SJSA1 (cell line): ENCODE measurements around the gene PEAK1. TPM values are rescaled to one million over a fixed set of nuclear protein-coding genes. Genes with fewer than 3 reads are reported as not detected.

Source experiments
- DNase-seq, 2 experiments: peaks; one replicate each; pipeline ENCODE4 v3.0.0-alpha.2; 2015 to 2020; ENCODE audit warnings: low spot score in 2 of 2, low read depth in 1 of 2
- H3K27ac ChIP-seq: fragments of 250-450 bp; sonication (Bioruptor Pico); 2 replicates; pipeline ENCODE4 v1.5.1; 2020; ENCODE audit warnings: mild to moderate bottlenecking, moderate library complexity
- H3K27me3 ChIP-seq: fragments of 250-450 bp; sonication (Bioruptor Pico); replicated peaks from 2 replicates; pipeline ENCODE4 v1.5.1; 2020; ENCODE audit warnings: mild to moderate bottlenecking, moderate library complexity
- H3K36me3 ChIP-seq: fragments of 250-450 bp; sonication (Bioruptor Pico); 2 replicates; pipeline ENCODE4 v1.5.1; 2020; ENCODE audit warnings: mild to moderate bottlenecking
- H3K4me1 ChIP-seq: fragments of 250-450 bp; sonication (Bioruptor Pico); replicated peaks from 2 replicates; pipeline ENCODE4 v1.6.1; 2021; ENCODE audit warnings: mild to moderate bottlenecking
- H3K4me3 ChIP-seq: fragments of 250-450 bp; sonication (Bioruptor Pico); 2 replicates; pipeline ENCODE4 v1.5.1; 2020; ENCODE audit warnings: mild to moderate bottlenecking
- H3K9me3 ChIP-seq: fragments of 250-450 bp; sonication (Bioruptor Pico); replicated peaks from 2 replicates; pipeline ENCODE4 v1.5.1; 2020; ENCODE audit warnings: mild to moderate bottlenecking
- total RNA-seq: library from RNA; depleted of rRNA; stranded (reverse); fragments of >200 nt; shearing (Covaris generic); gene quantifications from 2 replicates; pipeline ENCODE4 v1.2.3, GENCODE V29; 2014

PEAK1 gene
- total RNA-seq, 1 experiment from 2014 or later, result 57.3 TPM

DNA sequence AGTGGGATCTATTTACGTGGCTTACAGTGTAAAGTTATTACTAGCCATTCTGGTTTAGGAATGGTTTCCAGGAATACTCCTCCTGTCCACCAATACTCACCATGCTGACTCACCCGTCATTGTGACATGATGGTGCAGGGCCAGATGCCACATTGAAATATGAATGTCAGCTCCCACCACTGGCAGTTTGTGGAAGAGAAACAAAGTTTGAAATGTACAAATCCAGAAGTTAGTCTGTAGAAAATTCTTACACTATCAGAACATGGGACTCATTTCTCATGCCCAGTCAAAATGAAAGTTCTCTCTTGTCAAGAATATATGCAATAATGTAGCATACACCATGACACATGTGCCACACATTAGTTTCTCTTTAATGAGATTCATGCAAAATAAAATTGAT lies 334.6 kb downstream of the PEAK1 start:
- Histone ChIP-seq H3K27ac (no peak overlapping the region), H3K36me3 (no peaks in the 10 kb centered on the region; the same call in 1 of the 2 replicates), H3K4me1 (peaks cover 9% of the 10 kb centered on the region), H3K4me3 (no peak overlapping the region), H3K9me3 (no peaks in the 10 kb centered on the region), H3K27me3 (no peaks in the 10 kb centered on the region)
- no peak for DNase-seq

DNA sequence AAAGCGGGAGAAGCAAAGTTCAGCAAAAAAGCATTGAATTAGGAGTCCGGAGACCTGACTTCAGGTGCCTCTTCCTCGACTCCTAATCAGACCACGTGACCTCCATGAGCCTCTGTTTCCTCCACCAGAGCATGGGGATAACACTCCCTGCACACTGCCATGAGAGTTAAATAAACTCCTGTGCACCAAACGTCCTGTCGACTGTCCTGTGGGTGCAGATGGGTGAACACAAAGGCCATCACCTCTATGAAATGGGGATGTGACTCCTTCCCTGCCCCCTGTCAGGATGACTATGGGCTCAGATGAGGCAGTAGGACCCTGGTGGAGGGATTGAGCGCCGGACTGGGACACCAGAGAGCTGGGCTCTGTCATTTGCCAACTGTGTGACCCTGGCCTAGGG lies 335.5 kb downstream of the PEAK1 start:
- DNase-seq, result no peak
- no peak overlapping the region for H3K4me3 ChIP-seq
- no peaks in the 10 kb centered on the region for H3K27me3 ChIP-seq
- H3K36me3 ChIP-seq, result no peaks in the 10 kb centered on the region; the same call in 1 of the 2 replicates
- H3K9me3 ChIP-seq, result no peaks in the 10 kb centered on the region
- H3K4me1 ChIP-seq, result peaks cover 9% of the 10 kb centered on the region
- no peak overlapping the region for H3K27ac ChIP-seq

DNA sequence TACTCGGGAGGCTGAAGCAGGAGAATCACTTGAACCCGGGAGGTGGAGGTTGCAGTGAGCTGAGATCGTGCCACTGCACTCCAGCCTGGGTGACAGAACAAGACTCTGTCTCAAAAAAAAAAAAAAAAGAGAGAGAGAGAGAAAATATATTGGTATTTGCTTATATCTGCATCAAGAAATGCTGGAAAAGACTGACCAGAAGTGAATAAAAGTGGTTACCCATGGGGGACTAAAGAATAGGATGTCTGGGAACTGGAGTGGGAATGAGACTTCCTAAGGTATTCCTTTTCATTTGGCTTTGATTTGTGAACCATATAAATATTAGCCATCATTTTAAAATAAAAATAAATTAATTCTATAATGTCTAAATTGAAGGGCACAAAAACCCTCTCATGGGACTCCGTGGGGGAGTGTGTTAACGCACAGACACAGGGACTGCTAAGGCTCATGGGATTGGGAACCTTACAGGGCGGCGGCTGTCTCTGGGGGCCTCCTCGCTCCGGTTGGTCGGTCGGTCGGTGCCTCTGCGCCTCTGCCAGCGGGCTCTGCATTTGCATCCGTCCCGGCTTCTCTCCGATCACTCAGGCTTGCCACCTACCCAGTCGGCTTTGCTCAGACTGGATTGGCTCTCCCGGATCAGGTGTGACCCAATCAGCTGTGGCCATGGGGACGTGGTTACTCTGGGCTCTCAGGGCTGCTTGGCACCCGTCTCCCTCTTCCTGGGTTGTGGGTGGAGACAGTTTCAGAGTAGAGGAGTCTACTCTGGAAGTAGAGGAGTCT lies 336.3 kb downstream of the PEAK1 start:
- no peaks in the 10 kb centered on the region; the same call in 1 of the 2 replicates for H3K36me3 ChIP-seq
- peak in 1 of 2 experiments; percentile 74 for DNase-seq
- H3K27ac ChIP-seq, result no peak overlapping the region
- peak overlapping the region; percentile 12; the same call in 1 of the 2 replicates for H3K4me3 ChIP-seq
- no peaks in the 10 kb centered on the region for H3K9me3 ChIP-seq
- H3K27me3 ChIP-seq, result no peaks in the 10 kb centered on the region
- H3K4me1 ChIP-seq, result peaks cover 9% of the 10 kb centered on the region

DNA sequence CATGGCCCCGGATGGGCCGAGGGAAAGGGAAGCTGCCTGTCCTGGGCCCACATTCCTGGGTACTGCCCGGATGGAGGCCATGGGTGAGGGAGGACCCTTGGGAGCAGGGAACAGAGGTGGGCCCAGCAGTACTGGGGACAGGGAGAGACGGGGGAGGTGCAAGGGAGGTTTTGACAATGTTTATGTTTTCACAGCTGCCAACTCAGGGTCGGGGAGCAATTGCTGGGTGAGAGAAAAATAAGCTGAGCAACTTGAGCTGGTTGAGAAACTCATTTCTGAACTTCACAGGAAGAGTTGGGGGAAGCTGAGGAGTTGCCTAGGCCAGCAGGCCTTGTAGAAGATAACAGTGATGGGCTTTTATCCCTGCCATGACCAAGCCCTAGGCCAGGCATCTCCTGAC lies 337.9 kb downstream of the PEAK1 start:
- Histone ChIP-seq H3K27ac (no peak overlapping the region), H3K4me3 (no peak overlapping the region), H3K27me3 (no peaks in the 10 kb centered on the region), H3K4me1 (peaks cover 9% of the 10 kb centered on the region), H3K9me3 (no peaks in the 10 kb centered on the region), H3K36me3 (no peaks in the 10 kb centered on the region; the same call in 1 of the 2 replicates)
- no peak for DNase-seq

DNA sequence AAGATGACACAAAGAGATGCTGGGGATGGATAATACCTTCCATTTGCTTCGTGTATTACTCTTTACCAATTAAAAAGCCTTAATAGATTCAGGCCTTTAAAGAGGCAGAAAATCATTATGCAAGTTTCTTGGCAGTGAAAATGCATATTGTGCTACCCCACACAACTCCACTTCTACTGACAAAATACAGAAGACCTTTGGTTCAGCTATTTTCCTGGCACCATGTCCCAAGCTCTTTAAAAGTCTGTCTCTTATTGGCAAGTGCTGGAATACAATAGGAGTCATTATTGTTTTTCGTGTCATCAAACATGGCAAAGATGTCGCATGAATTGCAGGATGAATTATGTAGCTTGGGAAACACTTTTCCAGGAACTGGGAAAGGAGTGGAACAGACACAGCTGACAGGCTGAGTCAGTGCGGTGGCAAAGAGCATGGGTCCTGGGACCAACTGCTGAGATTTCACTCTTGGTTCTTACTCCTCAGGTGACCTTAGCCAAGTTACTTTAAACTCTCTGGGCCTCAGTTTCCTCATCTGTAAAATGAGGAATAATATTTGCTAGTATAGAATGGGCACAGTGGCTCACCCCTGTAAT lies 343.5 kb downstream of the PEAK1 start:
- DNase-seq, result no peak
- H3K27ac ChIP-seq, result no peak overlapping the region
- no peaks in the 10 kb centered on the region for H3K9me3 ChIP-seq
- H3K4me3 ChIP-seq, result no peak overlapping the region
- no peaks in the 10 kb centered on the region; the same call in 1 of the 2 replicates for H3K27me3 ChIP-seq
- H3K4me1 ChIP-seq, result peaks cover under 1% of the 10 kb centered on the region
- no peaks in the 10 kb centered on the region for H3K36me3 ChIP-seq

- DNase-seq, result no peak
- no peak overlapping the region for H3K27ac ChIP-seq
- peaks cover 3% of the 10 kb centered on the region; the same call in 1 of the 2 replicates for H3K36me3 ChIP-seq
- no peaks in the 10 kb centered on the region for H3K9me3 ChIP-seq
- H3K4me1 ChIP-seq, result peaks cover 6% of the 10 kb centered on the region
- H3K27me3 ChIP-seq, result no peaks in the 10 kb centered on the region; the same call in 1 of the 2 replicates
- H3K4me3 ChIP-seq, result no peak overlapping the region
Observed at GRCh38 chr15:77075528-77075927, 344.4 kb downstream of the PEAK1 start.

DNA sequence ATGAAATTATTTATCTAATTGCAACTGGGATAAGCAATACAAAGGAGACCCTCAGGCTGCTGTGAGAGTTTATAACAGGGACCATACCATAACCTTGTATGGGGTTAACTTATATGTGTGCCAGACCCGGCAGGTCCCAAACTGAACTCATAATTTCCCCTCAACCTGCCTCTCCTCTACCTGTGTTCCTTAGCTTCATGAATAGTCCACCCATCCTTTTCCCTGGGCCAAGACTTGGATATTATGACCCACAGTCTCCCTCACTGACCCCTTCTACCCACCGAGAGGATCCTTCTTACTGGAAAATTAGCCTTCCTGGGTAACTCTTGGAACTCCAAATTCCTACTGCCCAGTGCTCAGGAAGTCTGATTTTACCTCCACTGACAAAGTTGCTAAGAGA lies 345.6 kb downstream of the PEAK1 start:
- Histone ChIP-seq H3K9me3 (no peaks in the 10 kb centered on the region), H3K4me3 (no peak overlapping the region), H3K27me3 (no peaks in the 10 kb centered on the region; the same call in 1 of the 2 replicates), H3K36me3 (peaks cover 15% of the 10 kb centered on the region), H3K27ac (no peak overlapping the region), H3K4me1 (peaks cover 14% of the 10 kb centered on the region)
- DNase-seq, result no peak

DNA sequence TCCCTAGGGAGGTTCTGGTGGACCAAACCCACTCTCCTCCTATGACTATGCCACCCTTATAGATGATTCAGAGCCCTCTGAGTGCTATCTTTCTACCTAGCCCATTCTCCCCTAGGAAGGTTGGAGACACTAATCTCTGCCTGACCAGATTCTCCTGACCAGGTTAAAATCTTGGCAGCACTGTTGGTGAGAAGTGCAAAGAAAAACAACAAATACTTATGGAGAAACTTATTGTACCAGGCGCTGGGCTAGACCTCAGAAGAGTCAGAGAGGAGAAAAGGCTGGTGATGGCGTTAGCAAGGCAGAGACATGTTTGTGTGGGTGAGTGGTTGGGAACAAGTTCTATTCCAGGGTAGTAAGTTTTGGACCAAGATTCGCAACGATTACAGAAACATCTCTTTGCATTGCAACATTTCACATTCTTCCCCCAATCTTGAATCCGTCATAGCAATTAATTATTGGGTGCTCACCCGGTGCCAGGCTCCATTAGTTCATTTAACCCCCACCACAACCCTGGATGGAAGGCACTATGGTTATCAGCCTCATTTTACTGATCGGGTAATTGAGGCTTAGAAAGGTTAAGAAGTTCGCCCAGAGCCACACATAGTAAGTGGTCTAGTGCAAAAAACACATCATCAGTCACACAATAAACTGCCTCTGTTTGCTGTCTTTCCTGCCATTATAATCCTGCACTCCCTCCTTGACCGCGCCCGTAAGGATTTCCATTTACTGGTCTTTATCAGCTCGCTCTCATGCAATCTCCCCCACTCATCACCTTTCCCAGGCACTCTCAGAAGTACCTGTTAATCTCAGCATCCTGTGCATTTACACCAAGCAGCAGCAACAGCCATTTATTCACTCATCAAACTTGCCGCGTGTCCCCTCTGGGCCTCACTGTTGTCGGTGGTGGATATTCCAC lies 348.3 kb downstream of the PEAK1 start:
- peaks cover 20% of the 10 kb centered on the region for H3K36me3 ChIP-seq
- peak overlapping the region; percentile 93 for H3K4me3 ChIP-seq
- H3K27ac ChIP-seq, result no peak overlapping the region

DNA sequence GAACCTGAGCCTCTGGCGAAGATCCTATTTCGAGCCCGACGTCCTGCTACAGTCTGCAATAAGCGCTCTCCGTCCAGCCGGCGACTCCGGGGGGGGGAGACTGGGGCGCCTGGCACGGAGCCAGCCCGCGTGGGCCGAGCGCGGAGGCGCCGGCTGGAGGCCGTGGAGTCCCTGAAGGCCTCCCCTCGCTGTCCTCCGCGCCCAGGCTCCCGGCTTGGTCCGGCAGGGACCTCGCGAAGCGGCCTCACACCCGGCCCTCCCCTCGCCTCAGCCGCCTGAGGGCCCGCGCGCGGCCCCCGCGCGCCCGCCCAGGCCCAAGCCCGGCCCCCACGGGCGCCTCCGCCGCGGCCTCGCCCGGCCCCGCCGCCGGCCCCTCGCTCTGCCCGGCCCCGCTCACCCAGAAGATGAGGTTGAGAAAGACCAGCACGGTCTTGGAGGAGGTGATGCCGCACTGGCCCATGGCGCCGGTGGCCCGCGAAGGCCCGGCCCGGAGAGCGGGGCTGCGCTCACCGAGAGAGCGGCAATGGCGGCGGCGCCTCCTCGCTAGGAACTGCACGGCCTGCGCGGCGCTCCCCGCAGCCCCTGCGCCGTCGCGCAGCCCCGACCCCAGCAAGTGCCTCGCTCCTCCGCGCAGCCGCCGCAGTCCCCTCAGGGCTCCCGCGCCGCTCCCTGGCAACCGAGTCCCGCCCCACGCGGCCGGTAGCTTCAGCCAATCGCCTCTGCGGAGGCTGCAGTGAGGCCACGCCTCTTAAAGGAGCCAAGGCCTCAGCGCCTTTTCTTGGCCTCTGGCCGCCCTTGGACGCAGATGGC lies 349.2 kb downstream of the PEAK1 start, which contains the start of gene TSPAN3:
Gene TSPAN3 (minus strand): TSS at position 615 of the 810 bp plus-strand sequence. CDS start 155 bp downstream, at position 460.
- peak within 1 kb of the TSS; percentile 75 for H3K27ac ChIP-seq
- H3K4me1 ChIP-seq, result peaks cover 29% of the 10 kb centered on the region
- no peaks in the 10 kb centered on the region for H3K9me3 ChIP-seq
- H3K27me3 ChIP-seq, result no peaks in the 10 kb centered on the region; the same call in 1 of the 2 replicates
- peaks cover 20% of the 10 kb centered on the region for H3K36me3 ChIP-seq
- H3K4me3 ChIP-seq, result peak within 1 kb of the TSS; percentile 93
- peak; percentile 88 to 93 for DNase-seq

More for the DNA sequence above, 348.3 kb downstream of the PEAK1 start:
- H3K27me3 ChIP-seq, result no peaks in the 10 kb centered on the region; the same call in 1 of the 2 replicates
- DNase-seq, result no peak
- H3K9me3 ChIP-seq, result no peaks in the 10 kb centered on the region
- peaks cover 29% of the 10 kb centered on the region for H3K4me1 ChIP-seq

- H3K4me3 ChIP-seq, result peak overlapping the region; percentile 93
- DNase-seq, result peak in 1 of 2 experiments; percentile 18
- peaks cover 20% of the 10 kb centered on the region for H3K36me3 ChIP-seq
- peaks cover 34% of the 10 kb centered on the region for H3K4me1 ChIP-seq
- peak overlapping the region; percentile 75 for H3K27ac ChIP-seq
- no peaks in the 10 kb centered on the region for H3K27me3 ChIP-seq
- no peaks in the 10 kb centered on the region for H3K9me3 ChIP-seq
Observed at GRCh38 chr15:77070180-77070494, 349.8 kb downstream of the PEAK1 start.

DNA sequence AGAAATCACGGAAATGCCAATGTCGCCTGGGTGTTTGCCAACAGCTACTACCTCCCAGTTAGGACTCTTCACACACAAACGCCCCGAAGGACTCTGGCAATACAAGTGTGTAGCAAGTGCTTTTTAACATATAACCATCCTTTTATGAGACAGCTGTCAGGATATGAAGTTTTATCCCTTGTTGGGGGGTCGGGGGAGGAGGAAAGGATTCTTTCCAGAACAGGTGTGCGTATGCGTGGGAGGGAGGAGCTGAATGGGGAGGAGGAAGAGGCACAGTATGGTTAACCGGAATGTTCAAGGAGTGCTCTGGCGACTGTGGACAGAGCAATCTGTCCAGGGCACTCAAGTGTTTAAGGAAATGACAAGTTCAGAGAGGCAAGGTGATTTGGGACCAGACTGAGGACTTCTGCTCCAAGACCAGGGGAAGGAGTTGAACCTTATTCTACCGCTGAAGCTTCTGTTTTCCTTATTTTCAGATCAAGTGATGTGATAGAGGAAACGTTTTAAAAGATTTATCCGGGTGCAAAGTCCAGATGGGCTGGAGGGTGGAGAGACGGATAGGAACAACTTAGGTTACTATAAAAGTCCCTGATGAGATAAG lies 350.3 kb downstream of the PEAK1 start:
- Histone ChIP-seq H3K27me3 (no peaks in the 10 kb centered on the region), H3K4me1 (peaks cover 39% of the 10 kb centered on the region), H3K27ac (no peak overlapping the region), H3K4me3 (peak overlapping the region; percentile 93), H3K9me3 (no peaks in the 10 kb centered on the region), H3K36me3 (peaks cover 21% of the 10 kb centered on the region)
- DNase-seq, result peak in 1 of 2 experiments; percentile 22

- no peak overlapping the region for H3K27ac ChIP-seq
- H3K9me3 ChIP-seq, result no peaks in the 10 kb centered on the region
- no peaks in the 10 kb centered on the region for H3K27me3 ChIP-seq
- H3K36me3 ChIP-seq, result peaks cover 23% of the 10 kb centered on the region
- no peak overlapping the region for H3K4me3 ChIP-seq
- no peak for DNase-seq
- H3K4me1 ChIP-seq, result peaks cover 45% of the 10 kb centered on the region
Observed at GRCh38 chr15:77068633-77069032, 351.3 kb downstream of the PEAK1 start.
